ENCODE data around the gene BRCA2. TPM values are rescaled to one million over a fixed set of nuclear protein-coding genes. Genes with fewer than 3 reads are reported as not detected.

BRCA2 gene
- total RNA-seq, 1 experiment from 2014 or later: 11.9 TPM

DNA sequence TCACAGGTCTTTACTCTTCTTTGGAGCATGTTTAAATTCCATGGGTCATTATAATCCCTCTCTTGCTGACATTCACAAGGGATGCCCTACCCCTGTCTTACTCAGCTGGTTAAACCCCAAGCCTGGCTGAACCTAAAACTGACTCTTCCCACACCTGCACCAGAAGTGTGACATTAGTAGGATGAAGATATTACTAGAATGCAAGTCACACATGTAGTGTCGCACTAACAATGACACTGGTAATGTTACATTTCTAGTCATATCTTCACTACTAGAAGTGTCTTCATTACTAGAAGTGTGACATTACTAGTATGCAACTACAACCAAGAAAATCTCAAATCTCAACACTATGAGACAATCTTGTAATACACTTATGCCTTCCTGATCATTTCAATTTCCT, 14.4 kb upstream of the BRCA2 start:
- H3K27me3 Mint-ChIP-seq (ENCODE audit: insufficient read depth, unreplicated experiment): no peaks in the 10 kb centered on the region
- no peaks in the 10 kb centered on the region for H3K36me3 Mint-ChIP-seq (ENCODE audit: insufficient read depth, unreplicated experiment)
- intact Hi-C loops (cut with micrococcal nuclease): no loop called here
- H3K4me3 Mint-ChIP-seq (ENCODE audit: unreplicated experiment): no peak overlapping the region
- H3K27ac Mint-ChIP-seq (ENCODE audit: low read depth, unreplicated experiment): no peak overlapping the region
- TF ChIP-seq, protein P1, sequence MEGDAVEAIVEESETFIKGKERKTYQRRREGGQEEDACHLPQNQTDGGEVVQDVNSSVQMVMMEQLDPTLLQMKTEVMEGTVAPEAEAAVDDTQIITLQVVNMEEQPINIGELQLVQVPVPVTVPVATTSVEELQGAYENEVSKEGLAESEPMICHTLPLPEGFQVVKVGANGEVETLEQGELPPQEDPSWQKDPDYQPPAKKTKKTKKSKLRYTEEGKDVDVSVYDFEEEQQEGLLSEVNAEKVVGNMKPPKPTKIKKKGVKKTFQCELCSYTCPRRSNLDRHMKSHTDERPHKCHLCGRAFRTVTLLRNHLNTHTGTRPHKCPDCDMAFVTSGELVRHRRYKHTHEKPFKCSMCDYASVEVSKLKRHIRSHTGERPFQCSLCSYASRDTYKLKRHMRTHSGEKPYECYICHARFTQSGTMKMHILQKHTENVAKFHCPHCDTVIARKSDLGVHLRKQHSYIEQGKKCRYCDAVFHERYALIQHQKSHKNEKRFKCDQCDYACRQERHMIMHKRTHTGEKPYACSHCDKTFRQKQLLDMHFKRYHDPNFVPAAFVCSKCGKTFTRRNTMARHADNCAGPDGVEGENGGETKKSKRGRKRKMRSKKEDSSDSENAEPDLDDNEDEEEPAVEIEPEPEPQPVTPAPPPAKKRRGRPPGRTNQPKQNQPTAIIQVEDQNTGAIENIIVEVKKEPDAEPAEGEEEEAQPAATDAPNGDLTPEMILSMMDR (IDR thresholded peaks at IDR 0.05; ENCODE audit: unreplicated experiment): no peak
- no TSS peak for BruUV-seq (replicated peaks)
- ChIA-PET POLR2A (no interaction called here), CTCF (no interaction called here)
- no peaks in the 10 kb centered on the region for H3K4me1 Mint-ChIP-seq (ENCODE audit: insufficient read depth, unreplicated experiment)
- no peak for DNase-seq (ENCODE audit: unreplicated experiment)
- H3K9me3 Mint-ChIP-seq (ENCODE audit: unreplicated experiment): no peaks in the 10 kb centered on the region

DNA sequence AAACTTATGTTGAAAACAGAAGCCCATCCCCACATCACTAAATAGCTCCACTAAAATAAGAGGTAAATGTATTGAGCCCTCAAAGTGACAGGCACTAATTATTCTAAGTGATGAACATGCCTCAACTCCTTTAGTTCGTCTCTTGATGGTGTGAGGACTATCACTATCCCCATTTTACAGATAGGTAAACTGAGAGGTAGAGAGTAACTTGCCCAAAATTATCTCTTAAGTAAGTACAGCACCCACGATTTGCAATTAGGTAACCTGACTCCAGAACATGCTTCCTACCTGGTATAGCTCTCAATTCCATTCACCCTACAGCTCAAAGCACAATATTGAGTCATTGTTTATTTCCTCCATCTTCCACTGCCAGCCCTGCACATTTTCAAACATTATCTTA, 12.8 kb upstream of the BRCA2 start:
- no peaks in the 10 kb centered on the region for H3K4me1 Mint-ChIP-seq (ENCODE audit: insufficient read depth, unreplicated experiment)
- DNase-seq (ENCODE audit: unreplicated experiment): no peak
- intact Hi-C loops (cut with micrococcal nuclease): no loop called here
- no peak overlapping the region for H3K27ac Mint-ChIP-seq (ENCODE audit: low read depth, unreplicated experiment)
- H3K27me3 Mint-ChIP-seq (ENCODE audit: insufficient read depth, unreplicated experiment): no peaks in the 10 kb centered on the region
- no peaks in the 10 kb centered on the region for H3K9me3 Mint-ChIP-seq (ENCODE audit: unreplicated experiment)
- no peaks in the 10 kb centered on the region for H3K36me3 Mint-ChIP-seq (ENCODE audit: insufficient read depth, unreplicated experiment)
- TF ChIP-seq, protein P1 (IDR thresholded peaks at IDR 0.05; ENCODE audit: unreplicated experiment): no peak
- H3K4me3 Mint-ChIP-seq (ENCODE audit: unreplicated experiment): no peak overlapping the region
- POLR2A ChIA-PET: interaction anchor here (1.9 kb wide), 1 partner anchor 48 kb away, joined by 5 read pairs; no protein-coding TSS in a partner anchor
- CTCF ChIA-PET: interaction anchor here (0.9 to 1.3 kb wide), 4 partner anchors 34 to 393 kb away, joined by 3 to 4 read pairs (median 3); no protein-coding TSS in a partner anchor
- no TSS peak for BruUV-seq (replicated peaks)

DNA sequence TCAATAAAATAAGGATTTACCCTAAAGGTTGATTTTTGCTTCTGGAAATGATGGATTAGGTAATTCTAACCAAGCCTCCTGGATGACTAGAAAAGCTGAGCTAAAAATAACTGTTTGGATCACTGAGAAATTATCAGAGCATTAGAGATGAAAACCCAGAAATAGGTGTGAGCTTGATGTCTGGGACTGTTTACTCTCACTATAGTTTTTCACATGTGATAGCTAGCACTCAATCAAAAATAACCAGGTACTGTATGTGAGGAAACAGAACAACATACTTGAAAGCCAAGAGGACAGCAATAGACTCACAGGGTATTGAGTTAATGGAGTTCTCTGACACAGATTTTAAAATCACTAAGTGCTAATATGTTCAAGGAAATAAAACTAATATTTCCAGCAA, 9.7 kb upstream of the BRCA2 start:
- H3K27me3 Mint-ChIP-seq (ENCODE audit: insufficient read depth, unreplicated experiment): no peaks in the 10 kb centered on the region

DNA sequence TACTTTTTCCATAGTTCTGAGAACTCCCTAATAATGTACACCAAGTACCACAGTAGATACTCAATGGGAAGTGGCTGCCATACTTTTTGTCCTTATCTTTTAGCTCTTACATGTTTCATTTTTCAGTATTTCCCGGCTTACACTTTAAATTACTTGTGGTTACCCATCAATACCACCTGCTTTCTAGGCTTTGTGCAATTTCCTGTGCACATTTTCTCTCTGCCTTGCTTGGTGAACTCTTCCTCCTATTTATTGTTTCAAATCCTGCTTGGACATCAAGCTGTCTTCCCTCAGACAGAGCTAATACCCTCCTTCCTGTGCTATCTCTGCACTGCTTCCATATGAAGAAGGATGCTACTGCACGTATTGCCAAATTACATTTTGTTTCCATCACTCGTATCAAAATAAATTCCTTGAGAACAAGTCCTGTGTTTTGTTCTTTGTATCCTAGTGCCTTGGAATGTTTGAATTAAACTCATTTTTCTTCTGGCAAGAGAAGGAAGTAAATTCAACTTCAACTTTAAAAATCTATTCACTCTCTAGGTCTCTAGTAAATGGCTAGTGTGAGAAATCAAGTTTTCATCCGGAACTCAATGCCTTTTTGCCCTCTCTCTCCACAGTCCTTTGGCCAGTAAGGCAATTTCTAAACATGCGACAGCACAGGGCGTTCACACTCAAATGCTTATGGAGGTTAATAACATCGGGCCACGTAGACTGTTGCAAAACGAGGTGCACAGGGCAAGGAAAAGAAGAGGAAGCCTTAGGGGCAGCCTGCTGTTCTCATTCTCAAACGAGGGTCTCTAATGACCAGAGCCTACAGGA, 5.8 kb upstream of the BRCA2 start:
- H3K9me3 Mint-ChIP-seq (ENCODE audit: unreplicated experiment): no peaks in the 10 kb centered on the region
- ChIA-PET CTCF (interaction anchor here (0.6 to 1.4 kb wide), 13 partner anchors 9 to 401 kb away, joined by 3 to 21 read pairs (median 4); no protein-coding TSS in a partner anchor), POLR2A (no interaction called here)
- no peaks in the 10 kb centered on the region for H3K36me3 Mint-ChIP-seq (ENCODE audit: insufficient read depth, unreplicated experiment)
- no peaks in the 10 kb centered on the region for H3K4me1 Mint-ChIP-seq (ENCODE audit: insufficient read depth, unreplicated experiment)
- H3K4me3 Mint-ChIP-seq (ENCODE audit: unreplicated experiment): no peak overlapping the region
- TF ChIP-seq, protein P1 (IDR thresholded peaks at IDR 0.05; ENCODE audit: unreplicated experiment): no peak
- H3K27me3 Mint-ChIP-seq (ENCODE audit: insufficient read depth, unreplicated experiment): no peaks in the 10 kb centered on the region
- intact Hi-C loops (cut with micrococcal nuclease): loop anchor here (1.0 to 2.0 kb wide), 5 partner anchors 63 to 397 kb away; no protein-coding TSS in a partner anchor
- no TSS peak for BruUV-seq (replicated peaks)
- H3K27ac Mint-ChIP-seq (ENCODE audit: low read depth, unreplicated experiment): no peak overlapping the region
- no peak for DNase-seq (ENCODE audit: unreplicated experiment)

More for the DNA sequence above, 9.7 kb upstream of the BRCA2 start:
- POLR2A ChIA-PET: interaction anchor here (0.7 kb wide), 1 partner anchor 15 kb away, joined by 3 read pairs; no protein-coding TSS in a partner anchor
- Mint-ChIP-seq H3K4me1 (ENCODE audit: insufficient read depth, unreplicated experiment) (no peaks in the 10 kb centered on the region), H3K36me3 (ENCODE audit: insufficient read depth, unreplicated experiment) (no peaks in the 10 kb centered on the region), H3K27ac (ENCODE audit: low read depth, unreplicated experiment) (no peak overlapping the region), H3K9me3 (ENCODE audit: unreplicated experiment) (no peaks in the 10 kb centered on the region), H3K4me3 (ENCODE audit: unreplicated experiment) (no peak overlapping the region)
- CTCF ChIA-PET: interaction anchor here (0.7 to 3.6 kb wide), 6 partner anchors 12 to 369 kb away, joined by 3 to 19 read pairs (median 3); no protein-coding TSS in a partner anchor
- intact Hi-C loops (cut with micrococcal nuclease): no loop called here
- DNase-seq (ENCODE audit: unreplicated experiment): no peak
- TF ChIP-seq, protein P1 (IDR thresholded peaks at IDR 0.05; ENCODE audit: unreplicated experiment): no peak
- no TSS peak for BruUV-seq (replicated peaks)

All from MCF 10A (cell line).